M059J (cell line): Measurements from ENCODE around the gene RBSN. TPM values are rescaled to one million over a fixed set of nuclear protein-coding genes. Genes with fewer than 3 reads are reported as not detected.
A peak's percentile ranks its signal among the peaks of the same experiment; 100 is the strongest.

Experiments
- DNase-seq: peaks from one replicate; pipeline ENCODE4 v3.0.0-alpha.2; 2012; ENCODE audit warnings: low read depth
- total RNA-seq: library from RNA; depleted of rRNA; stranded (reverse); fragments of >200 nt; shearing (Covaris generic); gene quantifications from 2 replicates; pipeline ENCODE4 v1.2.3, GENCODE V29; 2014

RBSN gene
- total RNA-seq, 1 experiment from 2014 or later = 17.4 TPM

DNA sequence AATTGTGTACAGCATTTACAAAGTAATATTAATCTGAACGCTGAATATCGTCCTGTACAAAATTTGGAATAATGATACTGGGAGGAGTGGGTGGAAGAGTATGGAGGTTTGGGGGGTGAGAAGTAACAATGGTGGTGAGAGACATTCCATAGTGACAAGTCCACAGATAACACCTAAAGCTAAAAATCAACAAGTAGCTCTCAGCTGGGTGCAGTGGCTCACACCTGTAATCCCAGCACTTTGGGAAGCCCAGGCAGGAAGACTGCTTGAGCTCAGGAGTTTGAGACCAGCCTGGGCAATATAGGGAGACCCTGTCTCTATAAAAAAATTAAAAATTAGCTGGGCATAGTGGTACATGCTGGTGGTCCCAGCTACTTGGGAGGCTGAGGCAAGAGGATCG, 38.9 kb downstream of the RBSN start:
- no peak for DNase-seq

- no peak for DNase-seq
Observed at GRCh38 chr3:15056676-15057404, 42.1 kb downstream of the RBSN start.

DNA sequence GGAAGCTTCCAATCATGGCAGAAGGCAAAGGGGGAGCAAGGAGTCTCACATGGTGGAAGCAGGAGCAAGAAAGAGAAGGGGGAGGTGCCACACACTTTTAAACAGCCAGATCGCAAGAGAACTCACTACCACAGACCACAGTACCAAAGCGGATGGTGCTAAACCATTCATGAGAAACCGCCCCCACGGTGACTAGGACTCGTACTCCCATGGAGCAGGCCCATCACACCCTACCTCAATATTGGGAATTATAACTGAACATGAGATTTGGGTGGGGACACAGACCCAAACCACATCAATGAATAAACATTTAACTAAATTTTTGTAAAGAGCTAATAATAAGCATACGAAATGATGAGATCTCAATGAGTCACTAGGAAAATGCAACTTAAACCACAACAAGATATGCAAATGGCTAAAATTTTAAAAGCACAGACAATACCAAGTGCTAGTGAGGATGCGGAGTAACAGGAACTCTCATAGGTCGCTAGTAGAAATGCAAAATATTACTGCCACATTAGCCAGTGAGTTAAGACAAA, 43.9 kb downstream of the RBSN start:
- DNase-seq = peak; percentile 15

GRCh38 chr3:15053541-15053940, 45.4 kb downstream of the RBSN start:
- DNase-seq = no peak

GRCh38 chr3:15052335-15053242, 46.4 kb downstream of the RBSN start:
- no peak for DNase-seq

DNA sequence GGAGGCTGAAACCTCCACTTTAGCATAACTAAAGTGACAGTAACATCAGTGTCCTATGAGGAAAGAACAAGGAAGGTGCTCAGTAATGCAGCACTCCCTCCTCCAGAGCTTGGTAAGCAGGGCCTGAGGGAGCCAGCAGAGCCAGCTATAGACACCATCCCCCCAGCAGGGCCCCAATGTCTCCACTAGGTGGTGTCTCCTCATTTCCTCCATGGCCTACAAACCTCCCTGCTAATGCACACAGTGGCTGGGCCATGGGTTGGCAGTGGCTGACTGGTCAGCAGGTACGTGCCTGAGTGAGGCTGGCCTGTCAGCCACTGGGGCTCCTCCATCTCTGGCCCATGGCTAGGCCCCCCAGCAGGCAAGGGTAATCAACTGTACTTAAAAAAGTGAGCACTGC, 47.4 kb downstream of the RBSN start:
- DNase-seq = peak; percentile 43

- DNase-seq = no peak
Observed at GRCh38 chr3:15050405-15051092, 48.4 kb downstream of the RBSN start.

- DNase-seq = no peak
Observed at GRCh38 chr3:15049584-15049983, 49.4 kb downstream of the RBSN start.

DNA sequence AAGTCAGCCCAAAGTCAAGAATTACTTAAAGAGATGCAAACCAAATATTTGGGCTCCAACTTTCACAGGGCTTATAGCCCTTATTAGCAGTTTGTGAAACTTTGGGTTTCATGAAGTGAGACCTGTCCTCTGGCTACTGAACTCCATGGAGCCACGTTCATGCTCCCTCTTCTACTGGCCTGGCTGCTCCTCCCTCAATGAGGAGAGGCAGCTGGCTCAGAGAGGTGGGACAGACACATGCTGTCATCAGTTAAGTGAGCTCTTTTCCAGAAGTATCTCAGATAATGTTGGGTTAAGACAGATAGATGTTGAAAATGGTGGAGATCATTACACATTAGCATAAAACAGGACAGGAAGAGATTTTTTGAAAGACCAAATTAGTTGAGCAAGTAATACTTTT, 53.3 kb downstream of the RBSN start:
- DNase-seq = no peak

GRCh38 chr3:15044326-15044725, 54.6 kb downstream of the RBSN start:
- DNase-seq = no peak

GRCh38 chr3:15043408-15044171, 55.4 kb downstream of the RBSN start:
- DNase-seq = no peak

GRCh38 chr3:15042936-15043335, 56.0 kb downstream of the RBSN start:
- DNase-seq = no peak

DNA sequence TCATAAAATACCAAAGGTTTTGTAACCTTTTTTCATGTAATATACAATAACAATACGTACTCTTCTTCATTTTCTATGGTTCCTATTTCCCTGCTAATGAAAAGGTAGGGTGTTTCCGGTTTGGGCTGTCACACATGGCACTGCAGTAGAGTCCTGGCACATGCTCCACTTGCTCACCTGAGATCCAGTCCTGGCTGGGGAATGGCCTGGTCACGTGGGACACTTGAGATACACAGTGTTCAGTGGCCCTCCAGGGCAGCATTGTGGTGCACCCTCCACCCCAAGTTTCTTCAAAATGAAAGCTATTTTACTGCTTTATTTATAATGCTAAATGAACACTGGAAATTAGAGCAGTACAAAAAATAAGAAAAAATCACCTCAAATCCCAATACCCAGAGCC, 57.0 kb downstream of the RBSN start:
- DNase-seq = no peak

DNA sequence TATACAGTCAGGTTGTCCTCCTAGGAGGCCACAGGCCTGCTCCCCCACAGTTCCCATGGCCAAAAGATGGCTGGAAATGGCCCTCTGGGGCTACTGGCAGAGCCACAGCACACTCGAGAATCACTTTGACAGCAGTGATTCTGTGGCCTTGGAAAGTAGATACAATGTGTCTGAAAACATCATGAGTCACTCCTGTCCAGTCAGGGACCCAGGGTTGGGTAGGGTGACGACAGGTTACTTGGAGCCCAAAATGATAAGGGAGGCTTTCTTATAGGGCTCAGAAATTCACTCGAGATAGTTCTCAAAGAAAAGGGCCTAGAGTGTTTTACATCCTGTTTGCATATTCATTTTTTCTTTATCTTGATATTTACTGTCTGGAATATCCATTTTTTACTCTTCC, 58.1 kb downstream of the RBSN start:
- DNase-seq = peak; percentile 11

- DNase-seq = no peak
Observed at GRCh38 chr3:15038306-15038705, 60.6 kb downstream of the RBSN start.

DNA sequence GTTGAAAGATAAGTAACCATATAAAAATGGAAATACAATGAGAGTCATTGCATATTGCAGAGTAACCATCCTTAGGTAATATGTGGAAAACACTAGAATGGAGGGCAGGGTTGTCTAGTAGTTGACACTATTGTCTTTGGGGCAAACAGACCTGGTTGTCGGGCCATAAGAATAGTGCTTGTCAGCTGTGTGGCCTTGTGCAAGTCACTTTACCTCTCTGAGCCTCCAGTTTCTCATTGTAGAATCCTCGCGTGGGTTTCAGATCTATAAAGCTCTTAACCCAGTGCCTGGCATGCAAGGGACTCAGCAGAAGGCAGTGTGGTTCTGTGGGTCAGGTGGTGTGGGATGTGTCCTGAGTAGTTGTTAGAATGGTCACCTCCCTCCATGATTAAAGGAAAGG, 65.8 kb downstream of the RBSN start:
- no peak for DNase-seq

DNA sequence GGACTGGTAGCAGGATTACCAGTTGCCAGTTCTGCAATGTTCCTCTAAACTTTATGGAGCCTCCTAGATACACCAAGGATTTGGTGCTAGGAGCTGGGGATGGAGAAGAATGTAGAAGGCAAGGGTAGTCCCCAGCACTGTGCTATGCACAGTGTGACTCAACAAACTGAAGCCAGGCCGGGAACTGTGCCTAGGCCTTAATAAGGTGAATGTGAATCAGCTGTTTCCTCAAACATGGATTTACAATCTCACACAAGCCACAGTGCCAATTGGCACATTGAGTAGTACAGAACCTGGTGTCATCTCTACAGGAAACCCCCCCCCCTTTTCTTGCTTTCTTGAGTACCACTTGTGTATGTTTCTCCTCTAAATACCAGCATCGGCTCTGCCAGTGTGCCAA, 66.3 kb downstream of the RBSN start:
- no peak for DNase-seq

DNA sequence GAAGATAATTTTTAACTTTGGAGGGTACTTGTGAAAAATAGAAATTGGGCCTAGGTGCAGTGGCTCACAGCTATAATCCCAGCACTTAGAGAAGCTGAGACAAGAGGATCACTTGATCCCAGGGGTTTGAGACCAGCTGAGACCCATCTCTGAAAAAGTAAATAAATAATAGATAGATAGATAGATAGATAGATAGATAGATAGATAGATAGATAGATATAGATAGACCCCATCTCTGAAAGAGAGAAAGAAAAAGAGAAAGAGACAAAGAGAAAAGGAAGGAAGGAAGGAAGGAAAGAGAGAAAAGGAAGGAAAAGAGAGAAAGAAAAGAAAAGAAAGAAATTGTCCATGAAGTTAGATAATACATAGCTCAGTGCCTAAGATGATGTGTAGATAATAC, 69.3 kb downstream of the RBSN start:
- no peak for DNase-seq

- no peak for DNase-seq
Observed at GRCh38 chr3:15023719-15024118, 75.2 kb downstream of the RBSN start.

DNA sequence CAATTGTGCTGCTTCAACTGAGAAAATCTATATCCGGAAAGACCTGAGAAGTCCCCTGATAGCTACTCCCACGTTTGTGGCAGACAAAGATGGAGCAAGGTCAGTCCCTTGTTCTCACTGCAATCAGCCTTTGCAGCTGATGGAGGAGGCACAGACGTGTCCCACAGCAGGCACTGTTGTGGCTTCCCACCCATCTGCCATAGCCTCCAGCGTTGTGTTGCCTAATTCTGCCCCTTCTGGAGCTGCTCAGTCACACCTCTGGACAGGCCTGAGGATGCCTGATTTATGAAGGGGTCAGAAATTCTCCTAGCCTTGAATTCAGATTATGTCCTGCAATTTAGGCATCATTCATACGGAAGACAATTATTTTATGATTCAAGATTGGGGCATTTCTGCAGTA, 75.7 kb downstream of the RBSN start:
- DNase-seq = no peak
